Osteocyte (in vitro differentiated cells): ENCODE measurements around the gene NUDT2. TPM values are rescaled to one million over a fixed set of nuclear protein-coding genes. Genes with fewer than 3 reads are reported as not detected.
A peak's percentile ranks its signal among the peaks of the same experiment; 100 is the strongest.

Source experiments
- DNase-seq: peaks from one replicate; pipeline ENCODE4 v3.0.0; 2021; ENCODE audit warnings: mixed read lengths; ENCODE audit not compliant: unreplicated experiment; ENCODE audit errors: extremely low spot score
- H3K27ac Mint-ChIP-seq: one replicate; pipeline ENCODE4 v1.8.0; 2021; ENCODE audit warnings: mild to moderate bottlenecking, mixed read lengths; ENCODE audit not compliant: unreplicated experiment
- H3K27me3 Mint-ChIP-seq: one replicate; pipeline ENCODE4 v1.8.0; 2021; ENCODE audit warnings: mixed read lengths; ENCODE audit not compliant: unreplicated experiment
- H3K36me3 Mint-ChIP-seq: one replicate; pipeline ENCODE4 v1.8.0; 2021; ENCODE audit warnings: mixed read lengths; ENCODE audit not compliant: unreplicated experiment
- H3K4me1 Mint-ChIP-seq: one replicate; pipeline ENCODE4 v1.8.0; 2021; ENCODE audit warnings: mixed read lengths; ENCODE audit not compliant: unreplicated experiment
- H3K4me3 Mint-ChIP-seq: one replicate; pipeline ENCODE4 v1.8.0; 2021; ENCODE audit warnings: mild to moderate bottlenecking, moderate library complexity, mixed read lengths; ENCODE audit not compliant: unreplicated experiment
- H3K9me3 Mint-ChIP-seq: one replicate; pipeline ENCODE4 v1.8.0; 2021; ENCODE audit warnings: mixed read lengths; ENCODE audit not compliant: unreplicated experiment
- CTCF ChIP-seq: fragments of 200-600 bp; sonication (generic); IDR thresholded peaks from 2 replicates; pipeline ENCODE4 v1.5.0; 2021; ENCODE audit warnings: antibody characterized with exemption, mild to moderate bottlenecking, moderate library complexity
- total RNA-seq: library from RNA; stranded (reverse); gene quantifications from 2 replicates; pipeline ENCODE4 v1.2.1, GENCODE V29; 2021

NUDT2 gene
- total RNA-seq, 1 donor from 2014 or later, result 24.1 TPM

DNA sequence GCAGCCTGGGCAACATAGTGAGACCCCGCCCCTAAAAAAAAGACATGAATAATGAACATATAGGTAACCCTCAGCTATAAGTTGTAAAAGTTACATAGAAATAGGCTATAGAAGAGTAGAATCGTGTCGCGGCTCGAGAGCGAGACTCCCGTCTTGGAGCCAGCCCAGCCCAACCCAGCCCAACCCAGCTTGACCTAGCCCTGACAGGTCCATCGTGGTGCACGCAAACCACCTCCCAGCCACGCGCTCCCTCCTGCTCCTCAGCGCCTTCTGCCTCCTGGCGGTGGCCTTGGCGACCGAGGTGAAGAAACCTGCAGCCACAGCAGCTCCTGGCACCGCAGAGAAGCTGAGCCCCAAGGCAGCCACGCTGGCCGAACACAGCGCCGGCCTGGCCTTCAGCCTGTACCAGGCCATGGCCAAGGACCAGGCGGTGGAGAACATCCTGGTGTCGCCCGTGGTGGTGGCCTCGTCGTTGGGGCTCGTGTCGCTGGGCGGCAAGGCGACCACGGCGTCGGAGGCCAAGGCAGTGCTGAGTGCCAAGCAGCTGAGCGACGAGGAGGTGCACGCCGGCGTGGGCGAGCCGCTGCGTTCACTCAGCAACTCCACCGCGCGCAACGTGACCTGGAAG, 11.1 kb upstream of the NUDT2 start:
- Mint-ChIP-seq H3K27ac (no peak overlapping the region), H3K4me1 (no peaks in the 10 kb centered on the region)

GRCh38 chr9:34321451-34321850, 7.9 kb upstream of the NUDT2 start:
- peaks cover 2% of the 10 kb centered on the region for H3K4me1 Mint-ChIP-seq
- no peaks in the 10 kb centered on the region for H3K27me3 Mint-ChIP-seq
- no peak overlapping the region for H3K4me3 Mint-ChIP-seq
- no peak for TF ChIP-seq CTCF
- no peak for DNase-seq
- H3K36me3 Mint-ChIP-seq, result no peaks in the 10 kb centered on the region
- H3K9me3 Mint-ChIP-seq, result no peaks in the 10 kb centered on the region
- H3K27ac Mint-ChIP-seq, result no peak overlapping the region

More for the DNA sequence above, 11.1 kb upstream of the NUDT2 start:
- no peak for TF ChIP-seq CTCF
- Mint-ChIP-seq H3K4me3 (no peak overlapping the region), H3K36me3 (no peaks in the 10 kb centered on the region), H3K27me3 (no peaks in the 10 kb centered on the region), H3K9me3 (no peaks in the 10 kb centered on the region)
- DNase-seq, result no peak

DNA sequence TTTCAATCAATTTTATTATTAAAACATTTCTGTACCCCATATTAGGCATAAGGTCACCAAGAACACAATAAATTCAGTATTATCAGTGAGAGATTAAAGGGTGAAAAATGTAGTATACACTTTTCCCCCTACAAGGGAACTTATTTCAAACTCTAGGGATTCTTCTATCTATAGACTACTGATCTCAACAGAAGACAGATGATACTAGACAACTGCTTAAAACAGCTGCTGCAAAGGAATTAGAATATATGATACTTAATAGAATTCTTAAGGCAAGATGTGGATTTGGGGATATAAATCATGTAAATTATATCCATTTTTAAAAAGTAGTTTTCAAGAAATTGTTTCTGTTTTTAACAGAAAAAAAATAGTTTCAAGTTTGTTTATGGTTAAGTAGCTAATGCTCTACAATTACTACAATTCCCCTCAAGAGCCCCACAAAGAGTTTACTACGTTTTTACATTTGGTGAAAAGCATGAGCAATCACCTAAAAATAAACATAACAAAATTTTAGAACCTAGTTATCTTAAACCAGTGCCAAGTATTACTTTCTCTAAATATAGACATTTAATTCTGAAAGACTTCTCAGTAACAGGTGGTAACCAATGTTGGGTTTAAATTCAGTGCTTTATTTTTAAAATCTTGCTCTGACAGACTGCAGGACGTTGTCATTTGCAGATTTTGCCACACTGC, 6.3 kb upstream of the NUDT2 start:
- Mint-ChIP-seq H3K36me3 (no peaks in the 10 kb centered on the region), H3K9me3 (no peaks in the 10 kb centered on the region), H3K27ac (no peak overlapping the region), H3K4me1 (peaks cover 8% of the 10 kb centered on the region), H3K4me3 (no peak overlapping the region), H3K27me3 (no peaks in the 10 kb centered on the region)
- no peak for TF ChIP-seq CTCF
- no peak for DNase-seq

GRCh38 chr9:34326690-34327089, 2.7 kb upstream of the NUDT2 start:
- H3K36me3 Mint-ChIP-seq, result peaks cover 2% of the 10 kb centered on the region
- no peak for DNase-seq
- no peak overlapping the region for H3K27ac Mint-ChIP-seq
- peaks cover 25% of the 10 kb centered on the region for H3K4me1 Mint-ChIP-seq
- H3K27me3 Mint-ChIP-seq, result no peaks in the 10 kb centered on the region
- H3K9me3 Mint-ChIP-seq, result no peaks in the 10 kb centered on the region
- H3K4me3 Mint-ChIP-seq, result no peak overlapping the region
- TF ChIP-seq CTCF, result no peak

- no peaks in the 10 kb centered on the region for H3K9me3 Mint-ChIP-seq
- H3K4me1 Mint-ChIP-seq, result peaks cover 27% of the 10 kb centered on the region
- H3K27ac Mint-ChIP-seq, result peak overlapping the region; percentile 97
- H3K36me3 Mint-ChIP-seq, result peaks cover 2% of the 10 kb centered on the region
- H3K27me3 Mint-ChIP-seq, result no peaks in the 10 kb centered on the region
- DNase-seq, result no peak
- peak overlapping the region; percentile 94 for H3K4me3 Mint-ChIP-seq
- no peak for TF ChIP-seq CTCF
Observed at GRCh38 chr9:34328500-34328986, 826 bp upstream of the NUDT2 start.
